ENCODE data around the gene GTF3C1.

The GTF3C1 gene

DNA sequence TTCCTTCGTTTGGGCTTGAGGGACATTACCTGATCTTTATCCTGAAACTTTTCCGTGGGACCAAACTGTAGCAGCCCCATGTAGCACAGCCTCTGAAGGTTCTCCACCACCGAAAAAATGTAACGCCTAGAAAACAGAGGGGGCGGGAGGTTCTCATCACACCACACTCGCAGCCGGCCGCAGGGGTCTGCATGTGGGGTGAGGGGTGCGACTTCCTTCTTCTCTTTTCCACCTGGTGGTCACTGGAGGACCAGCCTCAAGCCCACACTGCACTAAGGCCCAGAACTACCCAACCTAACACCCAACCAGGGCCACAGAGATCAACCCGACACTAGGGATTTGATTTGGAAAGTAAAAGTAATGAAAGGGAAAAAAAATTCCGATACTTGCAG is 57.1 kb downstream of the GTF3C1 start:
- no peak overlapping the region for H3K4me3 ChIP-seq (ENCODE audit: low read depth, low read length)
- TF ChIP-seq, protein P1, sequence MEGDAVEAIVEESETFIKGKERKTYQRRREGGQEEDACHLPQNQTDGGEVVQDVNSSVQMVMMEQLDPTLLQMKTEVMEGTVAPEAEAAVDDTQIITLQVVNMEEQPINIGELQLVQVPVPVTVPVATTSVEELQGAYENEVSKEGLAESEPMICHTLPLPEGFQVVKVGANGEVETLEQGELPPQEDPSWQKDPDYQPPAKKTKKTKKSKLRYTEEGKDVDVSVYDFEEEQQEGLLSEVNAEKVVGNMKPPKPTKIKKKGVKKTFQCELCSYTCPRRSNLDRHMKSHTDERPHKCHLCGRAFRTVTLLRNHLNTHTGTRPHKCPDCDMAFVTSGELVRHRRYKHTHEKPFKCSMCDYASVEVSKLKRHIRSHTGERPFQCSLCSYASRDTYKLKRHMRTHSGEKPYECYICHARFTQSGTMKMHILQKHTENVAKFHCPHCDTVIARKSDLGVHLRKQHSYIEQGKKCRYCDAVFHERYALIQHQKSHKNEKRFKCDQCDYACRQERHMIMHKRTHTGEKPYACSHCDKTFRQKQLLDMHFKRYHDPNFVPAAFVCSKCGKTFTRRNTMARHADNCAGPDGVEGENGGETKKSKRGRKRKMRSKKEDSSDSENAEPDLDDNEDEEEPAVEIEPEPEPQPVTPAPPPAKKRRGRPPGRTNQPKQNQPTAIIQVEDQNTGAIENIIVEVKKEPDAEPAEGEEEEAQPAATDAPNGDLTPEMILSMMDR (IDR thresholded peaks at IDR 0.05; ENCODE audit: low read depth, low read length) = no peak
- in situ Hi-C loops (cut with HindIII; ENCODE audit: low sequenced_read_pairs) = no loop called here
- no peak for DNase-seq (ENCODE audit: low read depth, low spot score)

DNA sequence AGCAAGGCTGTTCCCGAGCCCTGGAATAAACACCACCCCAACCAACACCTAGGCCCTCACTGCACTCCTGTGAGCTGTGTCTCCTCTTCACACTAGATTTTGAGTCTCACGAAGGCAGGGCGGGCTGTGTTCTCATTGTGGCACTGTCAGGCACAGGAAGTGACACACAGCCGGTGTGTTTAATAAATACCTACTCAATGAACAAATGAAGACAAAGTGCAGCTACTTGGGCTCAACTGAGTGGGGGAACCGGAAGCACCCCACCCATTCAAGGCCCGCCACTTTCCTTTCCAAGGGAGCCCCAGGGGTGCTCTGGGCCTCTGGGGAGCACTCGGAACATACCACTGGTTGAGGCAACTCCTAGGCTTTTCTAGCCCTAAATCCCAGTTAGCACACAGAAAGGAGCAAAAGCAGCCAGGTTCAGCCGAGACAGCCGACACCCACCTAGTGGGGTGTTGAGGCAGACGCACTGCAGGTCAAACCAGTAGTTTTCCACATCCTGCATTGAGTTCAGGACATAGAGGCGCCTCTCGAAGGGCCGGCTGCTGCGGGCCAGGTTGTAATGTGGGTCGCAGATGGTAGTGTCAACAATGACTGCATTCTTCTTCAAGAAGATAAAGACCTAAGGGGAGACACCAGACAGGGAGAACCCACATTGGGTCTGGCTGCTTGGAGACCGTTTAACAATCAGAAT is 57.7 kb downstream of the GTF3C1 start:
- DNase-seq (ENCODE audit: low read depth, low spot score) = no peak
- in situ Hi-C loops (cut with HindIII; ENCODE audit: low sequenced_read_pairs) = no loop called here

DNA sequence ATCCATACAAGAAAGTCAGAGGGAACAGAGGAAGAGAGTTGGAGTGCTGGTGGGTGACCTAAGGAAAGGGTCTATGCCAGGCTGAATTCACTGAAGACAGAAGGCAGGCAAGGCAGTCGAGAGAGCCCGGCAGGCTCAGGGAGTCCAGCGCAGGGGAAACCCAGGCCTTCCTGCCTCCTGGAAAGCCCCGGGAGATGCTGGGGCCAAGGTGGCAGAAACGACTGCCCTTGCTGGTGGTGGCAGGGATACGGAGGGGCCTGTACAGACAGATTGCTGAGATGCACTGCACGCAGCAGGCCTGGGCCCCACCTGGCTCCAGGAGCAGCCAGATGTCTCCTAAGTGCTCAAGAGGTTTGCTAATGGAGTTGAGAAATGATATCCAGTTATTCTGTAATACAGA is 59.8 kb downstream of the GTF3C1 start:
- TF ChIP-seq, protein P1 (IDR thresholded peaks at IDR 0.05; ENCODE audit: low read depth, low read length) = no peak
- no peak overlapping the region for H3K4me3 ChIP-seq (ENCODE audit: low read depth, low read length)
- in situ Hi-C loops (cut with HindIII; ENCODE audit: low sequenced_read_pairs) = no loop called here
- no peak for DNase-seq (ENCODE audit: low read depth, low spot score)

More for the DNA sequence above, 57.7 kb downstream of the GTF3C1 start:
- no peak overlapping the region for H3K4me3 ChIP-seq (ENCODE audit: low read depth, low read length)
- TF ChIP-seq, protein P1 (IDR thresholded peaks at IDR 0.05; ENCODE audit: low read depth, low read length) = no peak

DNA sequence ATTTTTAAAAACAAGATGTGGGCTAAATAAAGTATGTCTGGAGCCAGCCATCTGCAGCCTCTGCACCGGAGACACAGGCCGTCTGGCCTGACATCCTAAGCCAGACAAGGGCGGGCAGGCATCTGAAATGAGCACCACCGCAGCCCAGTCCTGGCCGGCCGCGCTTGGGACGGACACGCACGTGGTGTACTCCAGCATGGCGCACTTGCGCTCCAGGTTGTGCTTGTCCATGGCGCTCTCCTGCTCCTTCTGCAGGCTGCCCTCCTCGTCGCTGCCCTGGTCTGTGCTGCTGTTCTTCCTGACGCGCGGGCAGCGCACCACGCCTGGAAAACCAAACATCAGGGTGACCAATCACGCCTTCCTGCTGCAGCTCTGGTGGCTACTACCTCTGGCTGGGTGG is 60.3 kb downstream of the GTF3C1 start:
- in situ Hi-C loops (cut with HindIII; ENCODE audit: low sequenced_read_pairs) = no loop called here
- TF ChIP-seq, protein P1 (IDR thresholded peaks at IDR 0.05; ENCODE audit: low read depth, low read length) = no peak
- H3K4me3 ChIP-seq (ENCODE audit: low read depth, low read length) = no peak overlapping the region
- no peak for DNase-seq (ENCODE audit: low read depth, low spot score)

DNA sequence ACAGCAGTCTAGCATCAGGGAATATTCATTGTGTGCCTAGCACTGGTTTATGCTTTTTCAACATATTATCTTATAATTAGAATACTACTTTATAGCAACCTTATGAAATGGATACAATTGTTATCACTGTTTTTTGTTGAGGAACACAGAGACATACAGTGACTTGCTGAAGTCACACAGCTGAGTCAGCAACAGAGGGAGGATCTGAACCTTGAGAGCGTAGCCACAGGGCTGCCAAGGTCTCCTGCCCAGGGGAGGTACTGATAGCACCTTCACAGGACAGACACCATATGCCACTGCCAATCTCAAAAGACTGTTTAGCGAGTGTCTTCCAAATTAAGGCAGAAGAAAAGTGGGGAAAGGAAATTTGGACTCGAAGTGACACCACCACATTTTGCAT is 63.0 kb downstream of the GTF3C1 start:
- DNase-seq (ENCODE audit: low read depth, low spot score) = no peak
- TF ChIP-seq, protein P1 (IDR thresholded peaks at IDR 0.05; ENCODE audit: low read depth, low read length) = no peak
- H3K4me3 ChIP-seq (ENCODE audit: low read depth, low read length) = no peak overlapping the region
- in situ Hi-C loops (cut with HindIII; ENCODE audit: low sequenced_read_pairs) = no loop called here

DNA sequence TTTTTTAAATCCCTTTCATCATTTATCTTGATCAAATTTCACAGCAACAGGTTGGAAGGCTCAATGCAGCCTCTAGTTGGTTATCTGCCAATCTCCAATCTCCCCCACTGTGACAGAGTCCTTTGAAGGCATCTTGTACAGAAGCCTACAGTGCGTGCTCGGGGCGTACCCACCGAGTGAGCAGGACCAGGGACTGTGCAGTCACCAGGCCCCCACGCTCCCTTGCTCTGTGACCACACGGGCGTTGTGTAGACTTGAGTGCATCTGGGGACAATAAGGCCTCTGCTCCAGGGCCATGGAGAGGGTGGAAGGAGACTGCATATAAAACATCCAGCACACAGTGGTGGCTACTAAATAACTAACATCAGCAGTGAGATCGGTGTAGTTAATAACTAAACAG is 63.4 kb downstream of the GTF3C1 start:
- DNase-seq (ENCODE audit: low read depth, low spot score) = no peak
- TF ChIP-seq, protein P1 (IDR thresholded peaks at IDR 0.05; ENCODE audit: low read depth, low read length) = no peak
- H3K4me3 ChIP-seq (ENCODE audit: low read depth, low read length) = no peak overlapping the region
- in situ Hi-C loops (cut with HindIII; ENCODE audit: low sequenced_read_pairs) = no loop called here
